Stimulated activated CD8-positive, alpha-beta memory T cell treated with anti-CD3 and anti-CD28 coated beads, Interleukin-2, amount 100 ng/mL, for 48 hours (primary cell): ENCODE data around the gene BASP1.
"Not testable (repeated sequence)": the region's sequence is repeated elsewhere in the genome, so short reads cannot be mapped to it uniquely, and the experiment has no call there.

Experiments used
- DNase-seq, 2 donors: peaks; one replicate each; pipeline ENCODE4 v3.0.0-alpha.2; 2020; ENCODE audit warnings: low read depth in 2 of 2

BASP1 gene

DNA sequence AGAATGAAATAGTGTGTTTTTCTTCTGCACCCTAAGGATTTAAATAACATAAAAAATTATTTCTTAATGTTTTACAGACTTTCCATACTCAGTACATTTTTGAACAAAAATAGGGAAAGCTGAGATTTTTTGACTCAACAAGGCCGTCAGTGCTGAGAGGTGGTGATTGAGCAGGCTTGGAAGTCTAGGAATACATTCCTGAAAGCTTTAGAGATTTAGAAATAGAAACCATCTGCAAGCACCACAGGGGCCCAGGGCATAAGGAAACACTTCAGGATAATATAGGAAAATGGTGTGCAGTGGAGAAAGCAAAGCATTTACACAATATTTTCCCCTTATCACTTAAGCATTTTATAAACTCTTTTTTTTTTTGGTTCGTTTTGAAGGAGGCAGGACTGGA is 5.2 kb downstream of the BASP1 start:
- no peak for DNase-seq

DNA sequence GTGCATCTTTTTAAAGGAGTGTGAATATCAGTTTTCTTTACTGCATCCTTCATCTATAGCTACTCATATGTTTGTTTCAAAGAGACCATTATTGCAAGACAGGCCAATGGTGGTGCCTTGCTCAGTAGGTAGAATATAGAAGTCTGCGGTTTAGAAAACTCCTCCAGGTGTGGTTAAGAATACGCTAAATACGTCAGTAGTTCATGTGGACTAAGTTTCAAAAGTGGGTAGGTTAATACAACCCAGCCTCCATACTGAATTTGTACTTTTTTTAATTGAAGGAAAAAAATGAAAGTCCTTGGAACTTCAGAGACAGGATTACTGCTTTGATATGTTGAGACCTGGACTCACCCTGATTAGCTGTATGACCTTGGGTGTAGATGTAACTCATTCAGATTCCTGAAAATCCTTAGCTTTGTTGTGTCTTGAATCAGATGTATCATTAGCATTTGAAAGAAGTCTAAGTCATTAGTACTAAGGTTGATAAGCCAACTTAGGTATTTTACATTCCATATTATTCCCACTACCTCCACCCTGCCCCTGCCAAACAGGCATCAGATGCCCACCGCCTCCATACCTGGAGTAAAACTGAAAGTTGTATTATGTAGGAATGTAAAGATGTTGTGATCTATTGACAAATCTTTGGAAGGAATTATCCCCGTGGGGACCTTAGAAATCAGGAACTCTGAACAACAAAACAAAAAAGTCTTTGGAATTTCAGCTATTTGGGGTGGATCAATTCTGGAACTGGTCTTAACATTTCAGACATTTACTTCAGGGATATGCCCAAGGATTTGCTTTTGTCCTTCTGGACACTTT is 6.1 kb downstream of the BASP1 start:
- no peak for DNase-seq

DNA sequence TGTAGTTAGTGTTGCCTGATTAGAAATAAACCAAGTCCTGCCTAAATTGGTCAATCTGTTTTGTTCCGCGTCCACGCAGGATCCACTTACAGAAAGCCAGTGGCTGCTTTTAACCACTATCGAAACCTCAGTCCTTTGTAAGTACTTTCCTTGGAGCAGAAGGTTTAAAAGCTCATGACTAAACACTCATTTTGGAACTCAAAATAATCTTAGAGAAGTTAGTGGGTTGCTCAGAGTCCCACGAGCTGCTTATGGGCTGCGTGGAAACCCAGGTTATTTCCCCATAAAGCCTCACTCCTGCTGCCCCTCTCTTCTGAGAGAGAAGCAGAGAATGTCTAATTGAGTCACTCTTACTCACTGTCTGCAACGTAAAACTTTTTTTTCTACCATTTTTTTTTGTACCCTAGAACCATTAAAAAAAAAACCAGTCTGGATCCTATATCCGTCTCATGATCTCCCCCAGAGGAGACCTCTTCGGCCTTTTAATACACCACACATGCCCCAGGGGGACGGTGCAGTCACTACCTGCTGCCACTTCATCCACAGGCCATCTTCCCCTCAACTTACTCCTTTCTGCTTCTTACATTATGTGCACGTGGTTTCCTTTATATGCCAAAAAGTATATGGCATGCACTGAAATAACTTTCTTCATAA is 7.6 kb downstream of the BASP1 start:
- no peak for DNase-seq

DNA sequence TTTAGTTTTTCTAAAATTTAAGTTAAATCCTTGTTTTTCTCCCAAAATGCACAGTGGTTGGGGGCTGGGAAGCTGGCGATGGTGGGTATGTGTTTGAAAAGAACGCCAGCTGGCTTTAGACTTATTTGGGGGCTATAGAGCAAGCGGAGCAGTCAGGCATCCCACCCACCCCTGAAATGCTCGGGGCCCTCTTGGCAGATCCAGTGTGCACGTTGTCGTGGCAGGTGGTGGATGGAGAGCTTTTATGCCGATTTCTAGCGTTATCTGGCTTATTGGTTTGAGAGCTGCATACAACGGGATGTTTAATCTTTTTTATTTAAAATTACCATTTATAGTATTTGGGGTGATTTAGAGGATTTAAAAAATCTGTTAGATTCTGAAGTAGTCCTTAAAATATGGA is 8.1 kb downstream of the BASP1 start:
- DNase-seq: no peak

DNA sequence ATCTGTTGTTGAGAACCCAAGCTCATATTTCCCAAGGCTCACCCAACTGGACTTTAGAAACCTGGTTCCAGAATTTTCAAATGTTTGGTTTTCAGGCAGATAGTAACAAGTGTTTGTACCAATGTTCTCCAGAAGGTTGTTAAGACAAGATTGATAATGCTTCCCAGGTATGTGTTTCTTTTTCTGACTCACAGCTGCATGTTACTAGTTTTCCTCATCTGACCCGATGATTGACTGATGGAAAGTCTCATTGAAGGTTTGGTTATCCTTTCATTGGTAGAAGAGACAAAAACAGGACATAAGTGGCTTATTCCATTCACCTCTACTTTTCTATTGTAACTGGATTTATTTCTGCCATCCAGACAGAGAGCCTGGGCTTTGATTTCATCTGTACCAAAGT is 10.4 kb downstream of the BASP1 start:
- no peak for DNase-seq

DNA sequence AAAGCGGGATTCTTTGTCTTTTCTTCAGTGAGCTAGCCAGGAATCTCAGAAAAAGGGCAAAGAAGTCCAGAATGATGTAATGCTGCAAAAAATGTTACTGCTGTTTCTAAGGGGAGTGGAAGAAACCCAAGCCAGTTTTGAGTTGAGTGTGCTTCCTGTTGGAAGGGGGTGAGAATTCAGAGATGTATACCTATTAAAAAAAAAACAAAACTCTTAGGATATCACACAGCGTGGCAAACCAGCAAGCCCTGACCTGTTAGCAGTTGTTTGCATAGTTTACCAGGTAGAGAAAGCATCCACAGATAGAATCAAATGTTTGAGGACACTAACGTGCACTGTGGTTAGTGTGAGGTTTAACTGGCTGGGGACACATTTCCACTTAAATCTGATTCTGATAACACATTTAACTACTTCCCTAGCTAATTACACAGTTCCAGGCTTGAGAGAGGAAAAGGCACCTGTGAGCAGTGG is 11.4 kb downstream of the BASP1 start:
- DNase-seq: no peak

DNA sequence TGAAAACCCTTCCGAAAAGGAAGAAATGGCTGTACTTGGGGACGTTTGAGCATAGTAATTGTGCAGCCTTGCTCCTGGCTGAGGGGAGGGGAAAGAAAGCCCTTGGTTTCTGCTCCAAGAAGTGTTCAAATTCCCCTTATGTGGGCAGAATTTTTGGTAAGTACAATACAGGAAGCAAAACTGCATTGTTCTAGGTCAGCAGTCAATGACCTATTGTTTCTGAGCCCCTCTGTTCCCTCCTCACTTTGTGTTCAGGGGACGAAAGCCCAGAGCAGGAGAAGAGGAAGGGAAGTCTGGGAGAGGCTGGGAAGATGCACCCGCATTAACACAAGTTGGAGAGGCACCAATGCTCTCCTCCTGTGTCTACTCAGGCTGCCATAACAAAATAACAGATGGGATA is 11.9 kb downstream of the BASP1 start:
- no peak for DNase-seq

DNA sequence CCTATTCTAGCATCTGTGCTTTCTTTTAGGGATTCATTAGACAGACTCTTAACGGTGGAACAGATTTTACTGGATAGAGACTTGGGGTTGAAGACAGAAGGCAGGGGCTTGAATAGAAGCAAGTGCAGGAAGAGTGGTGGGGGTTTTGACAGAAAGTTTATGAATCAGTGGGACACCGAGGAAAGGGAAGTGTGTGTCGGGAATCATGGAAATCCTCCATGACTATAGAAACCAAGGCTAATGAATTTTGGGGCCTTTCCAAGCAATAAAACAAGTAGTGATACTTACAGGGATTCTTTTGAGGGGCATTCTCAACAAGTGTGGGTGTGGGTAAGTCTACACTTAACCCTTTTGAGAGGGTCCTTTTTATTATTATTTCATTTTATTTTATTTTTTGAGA is 12.8 kb downstream of the BASP1 start:
- DNase-seq: no peak

DNA sequence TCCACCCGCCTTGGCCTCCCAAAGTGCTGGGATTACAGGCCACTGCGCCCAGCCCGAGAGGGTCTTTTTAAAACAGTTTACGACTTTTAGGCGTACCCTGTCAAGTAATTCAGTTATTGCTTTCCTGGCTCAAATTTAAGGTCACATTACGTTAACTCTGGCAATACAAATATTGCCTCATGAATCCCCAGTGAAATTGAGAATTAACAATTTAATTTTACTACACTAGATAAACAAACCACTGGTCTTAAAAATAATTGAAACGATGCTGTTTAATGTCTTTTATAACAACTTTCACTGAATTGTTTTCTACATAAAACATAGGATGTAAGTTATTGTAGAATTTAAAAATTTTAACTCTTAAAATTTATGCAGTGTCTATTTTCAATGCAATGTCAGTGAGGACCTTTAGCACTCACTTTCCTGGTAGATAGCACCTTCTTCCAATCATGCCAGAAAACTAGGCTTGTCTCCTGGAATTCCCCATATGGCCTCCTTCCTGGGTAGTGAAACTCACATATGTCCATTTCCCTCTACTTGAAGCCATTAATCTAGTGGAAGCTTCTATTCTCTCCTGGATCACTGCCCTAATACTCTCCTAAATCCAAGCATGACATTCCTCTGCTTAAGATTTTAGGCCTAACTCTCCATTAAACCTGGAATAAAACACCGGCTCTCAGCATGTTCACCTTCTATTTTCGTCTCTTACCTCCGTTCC is 13.5 kb downstream of the BASP1 start:
- no peak for DNase-seq

DNA sequence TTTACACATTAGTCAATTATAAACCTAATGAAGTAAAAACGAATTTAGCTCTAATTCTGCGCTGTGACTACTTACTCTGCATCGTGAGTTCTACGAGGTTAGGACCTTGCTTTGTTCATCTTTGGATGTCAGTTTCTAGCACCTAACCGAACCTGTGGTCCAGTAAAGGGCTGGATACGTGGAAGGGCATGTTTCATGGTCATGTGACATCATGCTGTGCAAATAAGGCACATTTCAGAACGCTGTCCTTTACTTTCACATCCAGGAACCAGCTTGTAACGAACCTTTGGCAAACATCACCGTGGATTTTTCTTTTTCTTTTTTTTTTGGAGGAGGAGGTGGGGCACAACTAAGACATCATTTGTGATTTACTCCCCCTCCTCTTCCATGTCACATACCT is 15.0 kb downstream of the BASP1 start:
- no peak for DNase-seq

DNA sequence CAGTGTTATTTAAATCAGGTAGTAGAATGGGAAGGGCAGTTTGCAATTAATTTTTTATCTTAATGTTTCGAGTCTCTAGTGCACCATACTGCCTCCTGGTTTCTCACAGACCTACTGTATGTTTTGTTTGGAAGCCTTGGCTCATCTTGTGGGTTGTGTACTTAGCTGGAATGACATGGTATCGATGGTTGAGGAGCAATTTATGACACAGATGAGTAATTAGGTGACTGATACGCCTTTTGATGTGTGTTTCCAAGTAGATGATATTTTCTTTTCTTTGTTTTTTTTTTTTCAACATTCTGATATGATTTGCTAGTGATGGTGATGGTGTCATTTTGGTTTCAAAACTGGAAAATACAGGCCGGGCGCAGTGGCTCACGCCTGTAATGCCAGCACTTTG is 16.1 kb downstream of the BASP1 start:
- no peak for DNase-seq

DNA sequence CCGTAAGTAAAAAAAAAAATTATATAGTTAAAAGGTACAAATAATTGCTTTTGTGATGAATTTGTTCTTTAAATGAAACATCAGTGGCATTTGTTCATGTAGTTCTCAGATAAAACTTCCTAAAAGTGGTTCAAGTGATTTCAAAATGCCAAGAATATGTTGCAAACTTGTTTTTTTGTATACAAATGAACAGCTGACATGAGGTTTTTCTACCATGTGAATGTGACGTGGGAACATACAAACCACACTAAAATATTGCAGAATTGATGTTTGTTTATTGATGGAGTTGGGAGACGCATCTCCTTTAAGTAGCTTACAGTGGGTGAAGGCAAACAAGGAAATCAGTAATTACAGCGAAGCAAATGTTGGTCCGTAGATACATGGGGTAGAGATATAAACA is 16.9 kb downstream of the BASP1 start:
- DNase-seq: no peak

DNA sequence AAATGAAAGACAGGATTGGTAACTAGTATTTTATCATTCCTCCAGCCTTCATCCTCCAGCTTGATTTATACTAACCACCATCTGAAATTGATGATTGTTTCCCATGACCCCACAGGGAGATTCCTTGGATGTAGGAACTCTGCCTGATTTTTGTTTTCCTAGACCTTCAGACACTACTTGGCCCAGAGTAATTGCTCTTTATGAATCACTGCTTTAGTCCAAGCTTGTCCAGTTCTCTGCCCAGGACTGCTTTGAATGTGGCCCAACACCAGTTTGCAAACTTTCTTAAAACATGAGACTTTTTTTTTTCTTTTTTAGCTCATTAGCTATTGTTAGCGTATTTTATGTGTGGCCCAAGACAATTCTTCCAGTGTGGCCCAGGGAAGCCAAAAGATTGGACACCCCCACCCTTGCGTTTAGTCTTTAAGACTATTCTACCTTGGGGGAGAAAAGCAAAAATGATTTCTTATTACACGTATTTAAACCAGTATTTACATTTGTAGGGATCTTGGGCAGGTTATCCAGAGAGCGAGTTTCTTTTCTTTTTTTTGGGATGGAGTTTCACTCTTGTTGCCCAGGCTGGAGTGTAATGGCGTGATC is 18.4 kb downstream of the BASP1 start:
- DNase-seq: no peak

DNA sequence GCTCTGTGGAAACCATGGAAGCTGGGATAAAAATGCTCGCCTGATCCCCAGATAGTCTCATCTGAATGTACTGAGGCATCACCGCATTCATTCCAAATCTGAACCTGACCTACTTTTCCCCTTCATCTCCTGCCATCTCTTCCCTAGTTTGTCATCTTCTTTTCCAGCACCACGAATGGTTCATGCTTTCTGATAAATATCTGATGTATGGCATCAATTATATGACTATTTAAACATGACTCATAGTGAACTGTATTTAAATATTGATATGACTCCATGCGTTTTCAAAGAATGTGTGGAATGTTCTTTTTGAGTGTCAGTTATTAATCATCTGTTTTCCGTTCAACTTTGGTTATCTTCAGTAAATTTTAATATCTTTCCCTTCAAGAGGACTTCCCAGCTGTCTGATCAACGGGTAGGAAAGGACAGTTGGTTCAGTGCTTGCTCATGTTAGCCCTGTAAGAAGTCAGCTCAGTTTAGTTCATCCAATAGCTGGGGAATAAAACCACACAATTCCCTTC is 21.1 kb downstream of the BASP1 start:
- DNase-seq: no peak

DNA sequence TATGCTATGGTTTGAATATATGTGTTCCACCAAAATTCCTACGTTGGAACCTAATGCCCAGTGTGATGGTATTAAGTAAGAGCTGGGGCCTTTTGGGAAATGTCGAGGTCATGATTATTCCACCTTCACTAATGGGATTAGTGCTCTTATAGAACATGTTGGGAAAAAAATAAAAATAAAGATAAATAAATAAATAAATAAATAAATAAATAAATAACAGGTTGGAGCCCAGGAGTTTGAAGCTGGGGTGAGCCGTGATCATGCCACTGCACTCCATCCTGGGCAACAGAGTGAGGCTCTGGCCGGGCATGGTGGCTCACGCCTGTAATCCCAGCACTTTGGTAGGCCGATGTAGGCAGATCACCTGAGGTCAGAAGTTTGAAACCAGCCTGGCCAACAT is 22.5 kb downstream of the BASP1 start:
- no peak for DNase-seq

DNA sequence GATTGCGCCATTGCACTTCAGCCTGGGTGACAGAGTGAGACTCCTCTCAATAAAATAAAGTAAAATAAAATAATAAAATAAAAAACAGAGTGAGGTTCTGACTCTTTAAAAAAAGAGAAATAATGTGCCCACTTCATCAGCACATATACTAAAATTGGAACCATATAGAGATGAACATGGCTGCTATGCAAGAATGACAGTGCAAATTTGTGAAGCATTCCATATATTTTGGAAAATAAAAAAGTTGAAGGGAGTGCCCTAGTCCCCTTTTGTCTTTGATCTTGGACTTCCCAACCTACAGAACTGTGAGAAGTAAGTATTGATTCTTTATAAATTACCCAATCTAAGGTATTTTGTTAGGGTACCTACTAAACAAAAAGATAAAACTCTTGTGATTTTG is 23.1 kb downstream of the BASP1 start:
- DNase-seq: no peak

DNA sequence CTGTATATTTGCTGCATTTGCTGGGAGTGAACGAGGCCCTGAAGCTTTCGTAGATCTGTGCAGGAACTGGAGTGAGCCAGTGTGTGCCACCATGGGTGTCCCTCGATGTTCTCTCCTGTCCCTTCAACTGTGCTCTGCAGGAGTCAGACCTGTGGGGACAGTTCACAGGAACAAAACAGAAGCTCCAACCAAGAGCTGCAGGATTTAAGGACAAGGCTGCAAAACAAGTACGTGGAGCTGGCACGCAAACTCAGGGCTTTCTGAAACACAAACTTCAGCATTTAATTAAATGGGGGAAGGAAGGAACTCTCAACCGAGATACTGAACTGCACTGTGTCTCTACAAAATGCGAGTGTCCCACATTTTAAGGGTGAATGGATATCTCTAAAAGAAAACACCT is 24.2 kb downstream of the BASP1 start:
- DNase-seq: no peak

DNA sequence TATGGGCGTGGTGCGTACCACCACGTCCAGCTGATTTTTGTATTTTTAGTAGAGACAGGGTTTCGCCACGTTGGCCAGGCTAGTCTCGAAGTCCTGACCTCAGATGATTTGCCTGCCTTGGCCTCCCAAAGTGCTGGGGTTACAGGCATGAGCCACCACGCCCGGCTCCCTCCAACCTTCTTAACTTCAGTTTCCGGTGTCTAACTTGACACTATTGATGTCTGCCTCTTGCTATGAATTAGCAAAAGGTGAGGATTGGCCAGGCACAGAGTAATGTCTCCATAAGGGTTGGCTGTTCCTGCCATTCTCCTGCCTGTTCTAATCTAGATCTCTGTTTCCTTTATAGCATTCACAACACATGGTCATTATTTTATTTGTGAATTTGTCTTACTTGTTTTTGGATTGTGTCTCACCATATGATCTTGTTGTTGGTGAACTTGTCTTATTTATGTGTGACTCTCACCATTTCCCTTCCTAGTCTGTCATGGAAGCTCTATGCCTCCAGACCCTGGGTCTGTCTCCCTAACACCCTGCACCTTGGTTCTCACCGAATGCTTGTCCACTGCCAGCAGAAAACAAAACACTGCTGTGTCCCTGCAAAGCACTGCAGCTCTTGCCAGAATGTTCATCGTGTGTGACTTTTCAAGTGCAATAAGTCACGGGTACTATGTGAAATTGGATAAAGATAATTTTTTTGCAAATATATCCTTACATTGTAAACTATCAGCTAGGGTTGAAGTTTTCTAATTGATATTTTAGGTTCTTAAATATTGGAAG is 26.0 kb downstream of the BASP1 start:
- no peak for DNase-seq

DNA sequence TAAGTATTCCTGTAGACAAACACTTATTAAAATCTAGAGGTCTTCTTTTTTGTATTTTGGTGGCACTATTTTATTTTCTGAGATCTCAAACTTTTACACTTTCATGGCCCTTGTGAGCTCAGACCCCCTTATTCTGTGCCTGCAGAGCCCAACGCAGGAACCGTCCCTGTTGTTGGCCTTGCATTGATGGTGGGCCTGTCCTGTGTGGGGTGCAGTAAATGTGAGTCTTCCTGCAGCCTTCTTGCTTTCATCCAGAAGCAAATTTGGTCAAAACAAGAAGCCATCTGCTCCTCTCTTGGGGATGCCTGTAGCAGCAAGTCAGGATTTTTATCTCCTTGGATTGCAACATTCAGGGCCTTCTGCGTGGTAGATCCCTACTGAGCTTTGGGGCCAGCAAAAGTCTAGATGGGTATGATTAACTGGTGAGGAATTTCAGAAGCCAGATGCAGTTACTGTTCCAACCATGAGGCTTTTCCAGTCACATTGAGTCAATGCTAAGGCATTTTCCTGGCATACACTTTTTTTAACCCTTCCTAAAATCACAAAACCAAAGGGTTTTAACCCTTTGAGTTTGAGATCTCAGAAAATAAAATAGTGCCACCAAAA is 31.7 kb downstream of the BASP1 start:
- no peak for DNase-seq

DNA sequence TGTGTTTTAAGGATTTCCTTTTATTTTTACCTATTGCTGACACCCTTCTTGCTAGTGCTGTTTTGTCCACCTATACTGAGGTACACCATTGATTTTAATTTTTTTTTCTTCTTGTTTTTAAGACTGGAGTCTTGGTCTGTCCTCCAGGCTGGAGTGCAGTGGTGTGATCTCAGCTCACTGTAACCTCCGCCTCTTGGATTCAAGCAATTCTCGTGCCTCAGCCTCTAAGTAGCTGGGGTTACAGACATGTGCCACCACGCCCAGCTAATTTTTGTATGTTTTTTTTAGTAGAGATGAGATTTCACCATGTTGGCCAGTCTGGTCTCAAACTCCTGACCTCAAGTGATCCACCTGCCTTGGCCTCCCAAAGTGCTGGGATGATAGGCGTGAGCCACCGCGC is 32.4 kb downstream of the BASP1 start:
- DNase-seq: not testable (repeated sequence)

DNA sequence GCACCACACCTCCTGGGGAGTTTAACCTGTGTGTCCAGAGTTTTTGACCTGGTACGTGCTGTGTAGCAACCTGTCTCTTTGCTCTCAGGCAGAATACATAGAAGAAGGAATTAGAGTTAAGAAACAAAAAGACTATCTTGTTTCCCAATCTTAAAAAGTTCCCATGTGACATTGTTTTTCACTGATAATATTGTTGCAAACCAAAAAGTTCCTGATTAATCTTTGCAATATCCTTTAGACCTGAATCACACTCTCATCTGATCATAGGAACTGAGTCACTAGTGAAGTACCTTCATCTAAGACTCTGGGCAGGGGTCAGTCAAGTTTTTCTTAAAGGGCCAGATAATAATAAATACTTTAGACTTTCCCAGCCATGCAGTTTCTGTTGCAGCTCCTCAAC is 35.1 kb downstream of the BASP1 start:
- no peak for DNase-seq
